NCI-H510A treated with DMSO at 0.1 percent for 48 hours (cell line): Measurements from ENCODE around the gene EXOC4.

ENCODE experiments used
- DNase-seq: peaks from one replicate; lab custom pipeline; 2025; lab: John Stamatoyannopoulos, UW

EXOC4 gene

DNA sequence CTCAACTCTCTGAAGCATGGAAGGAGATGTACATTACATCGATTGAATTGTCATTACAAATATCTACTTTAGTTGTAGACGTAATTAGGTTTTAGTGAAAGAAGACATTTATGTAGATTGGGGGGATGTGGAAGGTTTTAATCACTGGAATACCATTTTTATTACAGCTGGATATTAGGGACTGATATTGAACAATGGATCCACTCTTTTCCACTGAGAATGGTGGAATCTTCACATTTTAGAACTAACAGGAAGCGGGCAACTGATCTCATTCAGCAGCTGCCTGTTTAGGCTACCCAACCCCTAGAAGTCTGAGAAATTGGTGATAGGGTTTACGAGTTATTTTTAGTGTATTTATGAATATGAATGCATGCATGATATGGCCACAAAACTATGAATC, 538.0 kb downstream of the EXOC4 start:
- DNase-seq = no peak

DNA sequence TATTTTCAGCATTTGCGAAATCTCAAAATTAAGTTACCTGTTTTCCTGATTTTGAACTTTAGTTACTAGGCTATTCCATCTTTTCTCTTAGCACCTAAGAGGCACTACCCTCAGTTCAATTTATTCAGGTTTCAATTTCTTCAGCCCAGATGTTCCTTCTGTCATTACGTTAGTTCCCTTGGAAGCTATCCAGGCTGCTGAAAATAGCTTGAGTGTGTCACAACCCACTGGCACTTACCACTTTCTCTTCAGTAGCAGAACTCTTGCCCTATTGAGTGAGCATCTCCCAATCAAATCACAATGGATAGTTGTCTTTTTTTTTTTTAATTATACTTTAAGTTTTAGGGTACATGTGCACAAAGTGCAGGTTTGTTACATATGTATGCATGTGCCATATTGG, 541.6 kb downstream of the EXOC4 start:
- no peak for DNase-seq

DNA sequence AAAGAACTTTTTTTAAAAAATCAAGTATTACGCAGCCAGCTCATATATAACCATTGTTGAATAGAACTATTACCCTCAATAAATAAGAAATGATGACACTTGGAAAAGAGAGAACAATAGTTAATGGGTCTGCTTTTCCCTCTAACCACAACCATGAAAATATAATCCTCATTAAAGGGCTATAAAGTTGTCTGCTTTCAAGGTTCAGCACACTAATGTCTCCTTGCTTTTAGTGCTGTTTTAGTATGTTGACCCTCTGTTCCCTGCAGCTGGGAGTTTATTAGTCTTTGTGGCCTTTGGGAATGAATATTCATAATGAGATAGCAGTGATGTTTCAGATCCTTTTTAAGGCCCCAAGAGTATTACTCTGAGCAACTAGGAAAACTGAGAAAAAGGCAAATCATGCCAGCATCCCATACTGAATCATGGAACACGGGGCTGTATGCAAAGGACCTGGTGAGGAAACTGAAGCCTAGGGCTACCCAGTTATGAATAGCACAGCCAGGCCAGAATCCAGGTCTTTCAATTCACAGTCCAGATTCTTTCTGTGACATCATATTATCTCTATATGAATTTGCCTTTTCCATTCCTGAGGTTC, 542.3 kb downstream of the EXOC4 start:
- no peak for DNase-seq

DNA sequence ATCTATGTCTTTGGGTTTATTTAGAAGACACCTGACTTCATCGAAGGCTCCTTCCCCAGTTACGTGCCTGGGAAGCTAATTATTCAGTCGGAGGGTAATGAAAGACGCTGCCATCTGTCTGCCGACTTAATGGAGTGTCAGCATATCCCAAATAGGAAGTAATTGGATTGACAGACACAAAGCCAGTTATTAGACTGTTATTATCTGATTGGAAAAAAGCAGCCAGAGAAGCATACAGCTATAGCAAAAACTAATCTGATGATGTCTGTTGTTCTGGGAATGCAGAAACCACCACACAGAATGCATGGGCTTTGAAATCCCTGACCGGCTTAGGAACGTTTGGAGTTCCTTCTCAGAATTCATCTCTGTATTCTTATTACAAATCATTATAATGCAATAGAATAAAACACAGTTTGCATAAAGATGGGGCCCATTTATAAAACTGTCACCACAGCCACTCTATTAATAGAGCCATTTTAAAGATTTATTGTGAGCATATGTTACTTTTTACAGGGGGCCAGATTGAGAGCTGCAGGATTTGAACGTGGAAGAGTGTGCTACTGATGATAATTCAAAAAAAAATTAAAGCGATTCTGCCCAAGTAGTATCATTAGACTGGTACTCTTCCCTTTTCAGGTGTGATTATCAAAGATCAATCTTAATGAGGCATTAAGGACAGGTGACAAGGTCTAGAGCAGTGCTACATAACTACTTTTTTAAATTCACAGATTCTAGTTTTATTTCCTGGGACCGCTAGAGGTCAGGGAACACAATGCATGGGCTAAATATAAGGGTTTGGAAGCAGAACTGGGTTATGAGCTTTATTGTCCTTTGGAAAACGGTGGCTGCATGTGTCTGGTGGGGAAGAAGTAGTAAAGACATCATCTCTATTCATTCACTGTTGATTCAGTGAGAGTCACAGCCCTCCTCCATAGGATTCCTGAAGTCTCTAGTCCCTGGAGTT, 544.2 kb downstream of the EXOC4 start:
- DNase-seq = no peak

DNA sequence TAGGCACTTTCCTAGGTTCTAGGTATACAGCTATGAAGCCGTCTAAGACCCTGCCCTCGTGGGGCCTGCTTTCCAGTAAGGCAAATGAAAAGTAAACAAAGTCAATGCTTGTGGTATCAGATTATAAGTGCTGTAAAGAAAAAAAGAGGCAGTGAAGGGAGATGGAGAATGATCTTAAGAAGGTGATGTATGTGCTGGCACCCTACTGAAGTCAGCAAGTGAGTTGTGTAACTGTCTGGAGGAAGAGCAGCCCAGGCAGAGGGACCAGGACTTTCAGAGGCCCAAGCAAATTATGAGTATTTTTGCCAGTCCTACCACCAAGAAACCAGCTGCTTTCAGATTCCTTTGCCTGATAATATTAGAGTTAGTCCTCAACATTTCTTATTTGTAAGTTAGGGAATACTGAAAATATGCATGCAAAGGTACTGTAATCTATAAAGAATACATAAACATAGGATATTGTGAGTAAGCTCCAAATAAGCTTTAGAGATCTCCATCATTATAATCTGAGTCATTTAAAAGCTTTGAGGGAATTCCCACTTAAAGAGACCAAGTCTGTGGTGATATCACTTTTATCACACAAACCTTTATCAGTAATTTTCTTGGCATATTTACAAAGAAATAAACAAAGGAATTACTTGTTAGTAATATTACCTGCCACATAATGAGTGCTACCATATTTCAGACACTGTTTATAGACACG, 545.1 kb downstream of the EXOC4 start:
- DNase-seq = no peak

DNA sequence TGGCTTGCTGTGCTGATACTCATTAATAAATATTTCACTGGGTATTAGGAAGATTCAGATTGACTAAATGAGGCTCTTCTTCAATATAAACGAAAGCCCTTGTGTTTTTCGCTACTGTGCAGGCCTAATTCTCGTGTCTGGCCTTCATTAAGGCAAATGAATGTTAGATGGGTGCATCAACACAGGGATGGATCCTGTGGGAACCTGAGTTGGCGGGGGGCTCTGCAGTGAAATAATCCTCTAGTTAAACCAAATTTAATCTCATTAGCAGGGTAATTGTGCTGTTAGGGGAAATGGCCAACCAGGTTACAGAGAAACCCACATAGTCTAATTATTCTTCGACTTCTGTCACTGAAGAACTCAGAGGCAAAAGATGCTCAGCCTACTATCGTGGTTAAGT, 548.5 kb downstream of the EXOC4 start:
- DNase-seq = no peak

DNA sequence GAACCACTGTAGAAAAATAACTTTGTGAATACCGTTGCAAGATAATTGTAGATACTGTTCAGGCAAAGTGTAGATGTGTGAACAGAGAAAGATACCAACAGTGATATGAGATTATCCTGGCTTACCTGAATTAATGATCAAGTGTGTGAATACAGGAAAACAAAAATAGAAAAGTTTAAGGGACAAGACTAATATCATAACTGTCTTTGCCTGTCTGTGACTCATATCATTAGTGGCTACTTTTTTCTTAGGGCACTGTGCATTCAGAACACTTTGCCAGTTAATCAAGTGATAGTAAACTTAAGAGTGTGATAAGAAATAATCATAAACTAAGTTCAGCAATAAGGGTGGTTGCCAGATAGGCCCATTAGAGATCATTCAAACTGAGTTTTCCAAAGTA, 551.2 kb downstream of the EXOC4 start:
- no peak for DNase-seq

DNA sequence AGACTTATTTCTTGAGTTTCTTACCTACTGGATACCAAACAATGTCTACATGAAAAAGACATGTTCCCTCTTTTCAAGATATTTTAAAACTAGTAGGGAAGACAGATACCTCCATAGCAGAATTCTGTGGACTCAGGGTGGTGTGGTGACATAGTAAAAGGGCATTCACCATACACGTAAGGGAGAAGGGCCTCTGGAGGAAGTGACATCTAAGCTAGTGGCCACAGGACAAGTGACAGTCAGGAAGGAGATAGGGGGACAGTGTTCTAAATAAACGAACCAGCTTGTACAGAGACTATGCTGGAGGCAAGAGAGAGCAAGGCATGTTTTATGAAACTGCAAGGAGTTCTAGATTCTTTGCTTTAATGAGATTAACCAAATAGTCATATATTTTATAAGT, 552.5 kb downstream of the EXOC4 start:
- DNase-seq = no peak

DNA sequence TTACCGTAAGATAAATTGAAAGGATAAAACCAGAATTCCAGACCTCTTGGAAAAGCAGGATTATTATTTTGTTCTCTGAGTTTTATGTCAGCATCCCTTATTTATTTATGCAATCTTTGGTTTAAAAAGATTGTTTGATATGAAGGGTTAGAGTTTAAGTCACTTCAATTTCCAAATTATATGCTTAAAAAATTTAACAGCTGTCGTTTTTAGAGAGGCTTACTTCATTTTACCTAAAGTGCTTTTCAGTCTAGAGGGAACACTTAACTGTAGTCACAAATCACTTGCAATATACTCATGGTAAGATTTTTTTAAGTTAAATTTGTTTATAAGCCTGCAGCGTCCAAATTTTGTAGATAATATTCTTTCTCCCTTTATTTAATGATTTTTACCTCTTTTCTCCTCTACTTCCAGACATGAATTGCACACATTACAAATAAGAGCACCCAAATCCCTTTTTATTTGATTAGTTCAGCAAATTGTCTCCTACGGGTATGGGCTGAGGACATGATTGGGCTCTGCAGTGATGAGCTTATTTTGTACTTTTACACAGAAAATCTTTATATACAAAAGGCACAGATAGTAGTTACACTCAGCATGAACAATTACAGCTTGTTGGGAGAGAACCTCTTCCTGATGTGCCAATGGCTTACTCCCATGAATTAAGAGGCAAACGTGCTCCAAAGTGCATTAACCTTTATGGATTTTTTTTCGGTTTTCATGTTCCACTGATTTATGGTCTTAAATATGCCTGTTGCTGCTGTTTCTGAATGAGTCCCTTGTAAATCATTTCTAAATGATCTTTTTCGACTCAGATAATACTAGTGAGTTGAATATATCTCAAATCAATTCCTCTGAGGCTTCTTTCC, 555.0 kb downstream of the EXOC4 start:
- DNase-seq = no peak

DNA sequence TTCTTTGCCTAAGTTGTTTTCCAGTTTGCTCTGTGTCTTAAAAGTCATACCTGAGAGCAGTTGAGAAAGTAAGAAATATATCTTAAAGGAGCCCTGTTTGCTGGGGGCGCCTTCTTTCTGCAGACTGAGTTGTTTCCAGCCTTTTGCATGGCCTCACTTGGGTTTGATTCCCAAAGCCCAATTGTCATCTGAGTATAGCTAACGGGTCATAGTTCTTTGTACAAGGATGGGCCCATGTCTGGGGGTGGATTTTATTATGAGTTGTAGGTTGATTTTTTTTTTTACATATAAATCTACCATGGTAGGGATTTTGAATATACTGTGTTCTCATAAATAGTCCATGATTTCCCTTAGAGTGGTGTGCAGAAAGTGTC, 555.6 kb downstream of the EXOC4 start:
- no peak for DNase-seq

DNA sequence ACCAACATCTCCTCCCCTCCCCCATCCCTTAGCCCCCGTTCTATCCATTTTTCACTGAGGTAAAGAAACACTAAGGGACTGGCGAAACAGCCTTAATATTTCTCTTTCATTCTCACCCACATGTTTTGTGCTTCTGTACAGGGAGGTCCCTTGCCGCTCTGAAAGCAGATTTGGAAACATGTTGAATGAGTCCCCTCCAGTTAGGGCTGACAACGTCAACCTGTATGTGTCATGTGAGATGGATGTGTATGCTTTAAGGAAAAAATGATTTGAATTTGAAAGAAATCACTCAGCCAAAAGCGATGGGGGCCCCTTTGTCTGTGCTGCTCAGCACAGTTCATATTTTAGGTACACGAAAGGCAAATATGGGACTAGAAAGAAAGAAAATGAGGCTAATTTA, 560.0 kb downstream of the EXOC4 start:
- no peak for DNase-seq

DNA sequence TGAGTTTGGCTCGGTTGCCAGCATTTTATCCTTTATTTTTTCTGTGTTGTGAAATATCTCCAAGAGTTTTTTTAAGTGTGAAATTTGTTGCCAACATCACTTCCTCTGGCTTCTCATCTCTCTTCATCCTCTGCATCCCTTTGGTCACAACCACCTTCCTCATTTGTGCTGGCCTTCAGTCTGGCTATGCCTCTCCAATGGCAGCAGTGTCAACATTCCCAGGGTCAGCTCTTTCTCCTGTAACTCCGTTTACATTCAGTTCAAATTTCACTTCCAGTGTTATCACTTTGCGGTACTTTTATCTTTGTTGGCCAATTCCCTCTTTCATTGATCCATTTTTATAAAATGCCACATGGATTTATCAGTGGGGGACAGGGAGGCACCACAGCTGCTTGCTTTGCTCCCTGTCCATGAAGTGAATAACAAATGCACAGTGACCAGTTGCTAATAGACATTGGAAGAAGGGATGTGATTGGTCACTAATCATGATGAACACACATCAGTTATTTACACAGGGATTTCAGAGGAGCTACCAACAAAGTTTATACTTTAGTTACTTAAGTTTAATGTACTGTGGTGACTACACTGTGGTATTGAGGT, 562.8 kb downstream of the EXOC4 start:
- no peak for DNase-seq

DNA sequence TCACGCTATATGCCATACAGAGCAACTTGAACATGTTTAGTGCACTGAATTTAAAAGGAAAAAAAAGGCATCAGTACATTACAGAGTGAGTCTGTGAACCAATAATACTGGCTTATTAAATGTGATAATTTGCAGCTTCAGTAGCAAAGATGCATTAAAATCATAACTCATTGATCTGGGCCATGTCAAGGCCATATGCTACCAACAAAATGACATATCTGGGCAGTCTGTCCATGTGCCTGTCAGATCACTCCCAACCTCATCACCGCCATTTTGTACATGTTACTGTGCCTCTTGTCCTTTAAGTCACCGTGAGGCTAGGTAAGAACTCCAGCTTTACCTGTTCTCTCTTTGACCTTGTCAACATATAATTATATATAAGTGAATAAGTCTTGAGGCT, 566.8 kb downstream of the EXOC4 start:
- no peak for DNase-seq

DNA sequence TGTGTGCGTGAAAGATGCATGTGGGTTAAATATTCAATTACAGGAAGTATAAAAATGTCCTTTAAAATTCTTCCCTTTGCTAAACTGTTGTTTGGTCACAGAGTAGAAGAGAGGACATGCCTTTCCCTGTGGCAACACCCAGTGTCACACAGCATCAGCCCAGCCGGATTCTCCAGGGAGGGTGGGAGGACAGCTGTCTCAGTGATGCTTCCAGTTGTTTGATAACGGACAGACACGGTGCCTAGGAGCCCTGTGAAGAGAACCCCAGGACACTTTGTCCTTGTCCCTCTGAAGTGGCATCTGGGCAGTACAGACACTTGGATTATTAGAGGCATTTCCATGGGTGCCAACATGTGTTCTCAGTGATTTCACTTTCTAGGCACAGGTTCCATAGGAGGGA, 567.7 kb downstream of the EXOC4 start:
- no peak for DNase-seq

DNA sequence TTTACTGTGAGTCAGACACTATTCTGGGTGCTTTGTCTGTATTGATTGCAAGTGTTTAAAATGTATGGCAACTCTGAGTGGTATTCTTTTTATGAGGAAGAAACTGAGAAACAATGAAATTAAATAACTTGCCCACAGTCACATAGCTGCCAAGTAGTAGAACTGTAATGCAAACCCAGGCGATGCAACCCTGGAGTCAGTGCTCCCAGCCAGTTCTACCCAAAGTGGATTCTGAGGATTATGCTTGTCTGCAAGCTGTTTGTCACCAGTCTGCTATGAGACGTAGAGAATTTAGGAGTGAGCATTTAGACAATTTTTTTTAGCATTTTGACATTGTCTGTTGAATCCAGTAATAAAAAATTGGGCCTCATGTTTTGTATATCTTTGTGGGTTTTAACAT, 568.3 kb downstream of the EXOC4 start:
- DNase-seq = no peak

DNA sequence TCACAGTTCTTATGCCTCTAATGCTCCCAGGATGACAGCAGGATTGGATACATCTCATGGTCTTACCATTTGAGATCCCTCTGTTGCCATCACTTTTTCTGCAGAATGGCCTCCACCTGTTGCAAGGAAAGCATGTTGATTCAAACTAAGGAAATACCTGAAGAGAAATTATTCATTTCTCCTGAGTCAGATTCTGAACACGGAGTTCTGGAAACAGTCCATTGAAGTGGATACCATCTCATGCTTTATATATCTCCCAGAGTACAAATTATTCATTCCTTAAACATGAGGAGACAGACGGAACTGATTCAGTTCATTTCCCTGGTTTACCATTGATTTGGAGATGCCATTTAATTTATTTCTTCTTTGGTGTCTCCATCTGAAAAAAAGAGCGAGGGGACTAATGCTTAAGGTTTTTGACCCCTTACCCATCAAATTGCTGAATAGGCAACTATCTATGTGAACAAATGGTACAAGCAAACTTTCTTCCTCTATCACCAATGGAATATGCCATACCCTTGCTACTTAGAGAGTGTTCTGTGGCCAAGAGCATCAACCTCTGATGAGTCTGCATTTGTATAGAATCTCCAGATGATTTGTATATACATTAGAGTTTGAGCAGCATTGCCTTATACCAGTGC, 569.2 kb downstream of the EXOC4 start:
- DNase-seq = no peak

DNA sequence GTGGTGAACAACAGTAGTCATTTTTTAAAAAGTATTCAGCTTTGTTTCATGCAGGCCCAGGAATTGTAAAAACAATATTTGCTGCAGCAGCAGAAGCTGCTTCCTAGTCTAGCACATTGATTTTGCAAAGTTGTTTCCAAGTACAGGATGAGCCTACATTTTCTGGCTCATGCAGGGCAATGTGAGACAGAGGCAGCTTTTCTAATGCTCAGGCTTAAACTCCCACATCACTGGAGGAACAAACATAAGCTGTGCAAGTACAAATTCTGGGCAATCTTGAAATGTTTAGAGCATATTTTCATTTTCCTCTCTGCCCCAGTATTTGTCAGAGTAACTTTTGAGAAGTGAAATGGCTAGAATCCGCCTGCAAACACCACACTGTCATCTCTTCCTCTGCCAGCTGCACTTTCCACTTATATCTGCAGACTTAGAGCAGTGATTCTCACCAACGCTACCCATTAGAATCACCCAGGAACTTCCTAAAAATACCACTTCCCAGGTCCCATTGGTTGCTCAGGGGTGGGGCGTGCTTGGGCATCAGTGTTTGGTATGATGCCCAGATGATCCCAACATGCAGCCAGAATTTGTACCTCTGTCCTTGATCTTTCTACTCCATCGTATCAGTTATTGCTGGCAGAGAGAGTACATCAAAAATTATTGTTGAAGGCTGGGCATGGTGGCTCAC, 570.1 kb downstream of the EXOC4 start:
- no peak for DNase-seq

DNA sequence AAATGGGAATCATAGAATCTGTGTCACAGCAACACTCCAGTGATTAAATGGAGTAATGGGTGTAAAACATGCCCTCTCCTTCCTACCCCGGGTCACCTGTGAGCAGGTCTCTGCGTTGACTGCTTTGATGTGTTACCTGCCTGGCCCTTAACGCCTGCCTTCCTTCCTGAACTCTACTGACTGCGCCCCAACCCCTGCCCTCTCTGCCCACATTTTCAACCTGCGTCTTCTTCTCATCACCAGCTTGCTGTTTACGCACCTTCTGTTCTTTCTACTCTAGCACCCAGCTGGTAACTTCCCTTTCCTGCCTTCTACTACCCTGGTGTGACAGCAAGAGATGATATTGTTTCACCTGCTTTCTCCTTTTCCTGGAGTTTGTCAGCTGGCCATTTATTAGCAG, 571.3 kb downstream of the EXOC4 start:
- no peak for DNase-seq

DNA sequence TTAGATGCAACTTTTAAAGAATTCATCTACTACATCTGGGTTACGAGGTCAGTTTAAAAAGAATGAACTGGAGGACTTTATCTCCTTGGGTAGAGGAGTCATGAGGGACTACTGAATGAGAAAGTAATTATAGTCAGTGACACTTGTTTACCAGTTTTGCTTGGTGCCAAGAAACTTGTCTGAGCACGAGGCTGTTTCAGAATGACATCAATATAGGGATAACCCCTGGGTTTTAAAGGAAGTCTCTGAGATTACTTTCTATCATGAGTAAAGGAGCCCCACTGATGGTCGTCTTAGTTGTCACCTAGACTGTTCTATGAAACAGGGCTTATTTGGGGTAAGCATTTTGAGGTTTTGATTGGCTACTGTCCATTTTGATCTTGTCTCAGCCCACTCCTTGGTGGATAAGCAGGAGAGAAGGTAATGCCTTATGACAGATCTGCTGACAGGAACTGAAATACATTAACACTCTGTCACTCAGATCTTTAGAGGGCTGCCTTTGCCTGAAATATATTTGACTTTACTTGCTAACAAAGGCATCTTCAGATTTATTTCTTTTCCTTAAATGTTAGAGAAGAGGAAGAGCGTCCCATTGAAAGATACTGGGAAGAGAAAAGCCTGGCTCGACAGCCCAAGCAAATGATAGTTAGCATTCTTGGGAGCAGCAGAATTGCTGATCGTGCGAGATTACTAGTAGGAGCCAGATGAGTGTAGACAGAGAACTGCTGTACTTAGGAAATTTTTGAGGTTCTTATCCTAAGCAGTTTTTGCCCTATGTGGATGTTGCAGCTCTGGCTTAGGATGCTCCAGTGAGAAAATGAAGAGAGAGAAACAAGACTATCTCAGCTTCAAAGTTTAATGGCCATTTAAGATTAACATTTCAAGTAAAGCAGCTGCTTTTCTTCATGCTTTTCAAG, 575.1 kb downstream of the EXOC4 start:
- no peak for DNase-seq

DNA sequence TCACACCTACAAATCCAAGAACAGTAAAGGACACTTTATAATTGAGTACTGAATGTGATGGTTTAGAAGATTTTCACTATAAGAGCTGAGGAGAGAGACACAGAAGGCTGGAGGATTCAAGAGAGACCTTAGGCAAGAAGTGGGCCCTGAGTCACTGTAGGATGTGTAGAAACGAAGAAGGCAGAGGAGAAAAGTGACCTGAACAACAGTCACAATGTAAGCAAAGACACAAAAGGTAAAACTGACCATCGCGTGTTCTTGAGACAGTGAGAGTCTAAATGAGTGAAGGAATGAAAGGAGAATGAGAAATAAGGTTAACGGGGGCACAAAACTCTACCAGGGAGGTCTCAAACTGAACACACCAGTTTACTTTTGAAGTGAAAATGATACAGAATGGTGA, 576.0 kb downstream of the EXOC4 start:
- no peak for DNase-seq
